ENCODE measurements around the gene C19orf85. TPM values are rescaled to one million over a fixed set of nuclear protein-coding genes. Genes with fewer than 3 reads are reported as not detected.

The C19orf85 gene
- total and polyA plus RNA-seq, 4 donors, result not detected

DNA sequence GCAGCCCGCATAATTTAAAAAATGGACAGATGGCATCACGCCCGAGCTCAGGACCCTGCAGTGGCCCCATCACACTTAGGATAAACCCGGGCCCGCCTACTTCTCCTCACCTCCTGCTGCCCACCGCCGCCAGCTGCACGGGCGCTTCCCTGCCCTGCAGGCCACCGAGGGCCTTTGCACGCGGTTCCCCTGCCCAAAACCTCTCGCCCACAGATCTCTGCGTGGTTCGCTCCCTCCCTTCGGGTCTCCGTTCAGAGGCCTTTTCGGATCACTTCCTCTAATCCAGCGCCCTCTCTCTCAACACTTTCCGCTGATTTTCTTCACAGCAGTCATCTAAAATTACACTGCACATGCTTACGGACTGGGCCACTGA, 23.2 kb downstream of the C19orf85 start:
- H3K36me3 ChIP-seq (ENCODE audit: control insufficient read depth in 4 of 4, insufficient read depth in 3 of 4, low read depth in 1 of 4, low read length in 3 of 4), result no peaks in the 10 kb centered on the region
- no peak overlapping the region for H3K4me3 ChIP-seq (ENCODE audit: low read depth in 1 of 3, low read length in 3 of 3)
- peaks cover 11 to 21% (median 14%) of the 10 kb centered on the region in 4 donors for H3K27me3 ChIP-seq (ENCODE audit: control insufficient read depth in 4 of 4, insufficient read depth in 4 of 4, low read length in 3 of 4)
- DNase-seq (ENCODE audit: low spot score), result no peak
- TF ChIP-seq JUND (IDR thresholded peaks at IDR 0.05) (no peak), RXRA (IDR thresholded peaks at IDR 0.05) (no peak), GABPA (IDR thresholded peaks at IDR 0.05 in 1 of 2, conservative IDR thresholded peaks at IDR 0.05 in 1 of 2) (no peak), RAD21 (IDR thresholded peaks at IDR 0.05) (no peak), FOXA2 (IDR thresholded peaks at IDR 0.05) (no peak), HNF4G (IDR thresholded peaks at IDR 0.05) (no peak), FOXA1 (IDR thresholded peaks at IDR 0.05) (no peak), YY1 (IDR thresholded peaks at IDR 0.05) (no peak), SP1 (IDR thresholded peaks at IDR 0.05) (no peak), TAF1 (conservative IDR thresholded peaks at IDR 0.05) (no peak), NR2F2 (IDR thresholded peaks at IDR 0.05) (no peak), EGR1 (IDR thresholded peaks at IDR 0.05; ENCODE audit: low read depth in 2 of 2) (no peak), HNF4A (conservative IDR thresholded peaks at IDR 0.05) (no peak)
- TF ChIP-seq, protein P1, sequence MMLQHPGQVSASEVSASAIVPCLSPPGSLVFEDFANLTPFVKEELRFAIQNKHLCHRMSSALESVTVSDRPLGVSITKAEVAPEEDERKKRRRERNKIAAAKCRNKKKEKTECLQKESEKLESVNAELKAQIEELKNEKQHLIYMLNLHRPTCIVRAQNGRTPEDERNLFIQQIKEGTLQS (IDR thresholded peaks at IDR 0.05), result no peak
- TF ChIP-seq, protein P2, sequence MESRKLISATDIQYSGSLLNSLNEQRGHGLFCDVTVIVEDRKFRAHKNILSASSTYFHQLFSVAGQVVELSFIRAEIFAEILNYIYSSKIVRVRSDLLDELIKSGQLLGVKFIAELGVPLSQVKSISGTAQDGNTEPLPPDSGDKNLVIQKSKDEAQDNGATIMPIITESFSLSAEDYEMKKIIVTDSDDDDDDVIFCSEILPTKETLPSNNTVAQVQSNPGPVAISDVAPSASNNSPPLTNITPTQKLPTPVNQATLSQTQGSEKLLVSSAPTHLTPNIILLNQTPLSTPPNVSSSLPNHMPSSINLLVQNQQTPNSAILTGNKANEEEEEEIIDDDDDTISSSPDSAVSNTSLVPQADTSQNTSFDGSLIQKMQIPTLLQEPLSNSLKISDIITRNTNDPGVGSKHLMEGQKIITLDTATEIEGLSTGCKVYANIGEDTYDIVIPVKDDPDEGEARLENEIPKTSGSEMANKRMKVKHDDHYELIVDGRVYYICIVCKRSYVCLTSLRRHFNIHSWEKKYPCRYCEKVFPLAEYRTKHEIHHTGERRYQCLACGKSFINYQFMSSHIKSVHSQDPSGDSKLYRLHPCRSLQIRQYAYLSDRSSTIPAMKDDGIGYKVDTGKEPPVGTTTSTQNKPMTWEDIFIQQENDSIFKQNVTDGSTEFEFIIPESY (IDR thresholded peaks at IDR 0.05), result no peak
- TF ChIP-seq, protein P3, sequence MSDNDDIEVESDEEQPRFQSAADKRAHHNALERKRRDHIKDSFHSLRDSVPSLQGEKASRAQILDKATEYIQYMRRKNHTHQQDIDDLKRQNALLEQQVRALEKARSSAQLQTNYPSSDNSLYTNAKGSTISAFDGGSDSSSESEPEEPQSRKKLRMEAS (IDR thresholded peaks at IDR 0.05), result no peak
- TF ChIP-seq, protein P4, sequence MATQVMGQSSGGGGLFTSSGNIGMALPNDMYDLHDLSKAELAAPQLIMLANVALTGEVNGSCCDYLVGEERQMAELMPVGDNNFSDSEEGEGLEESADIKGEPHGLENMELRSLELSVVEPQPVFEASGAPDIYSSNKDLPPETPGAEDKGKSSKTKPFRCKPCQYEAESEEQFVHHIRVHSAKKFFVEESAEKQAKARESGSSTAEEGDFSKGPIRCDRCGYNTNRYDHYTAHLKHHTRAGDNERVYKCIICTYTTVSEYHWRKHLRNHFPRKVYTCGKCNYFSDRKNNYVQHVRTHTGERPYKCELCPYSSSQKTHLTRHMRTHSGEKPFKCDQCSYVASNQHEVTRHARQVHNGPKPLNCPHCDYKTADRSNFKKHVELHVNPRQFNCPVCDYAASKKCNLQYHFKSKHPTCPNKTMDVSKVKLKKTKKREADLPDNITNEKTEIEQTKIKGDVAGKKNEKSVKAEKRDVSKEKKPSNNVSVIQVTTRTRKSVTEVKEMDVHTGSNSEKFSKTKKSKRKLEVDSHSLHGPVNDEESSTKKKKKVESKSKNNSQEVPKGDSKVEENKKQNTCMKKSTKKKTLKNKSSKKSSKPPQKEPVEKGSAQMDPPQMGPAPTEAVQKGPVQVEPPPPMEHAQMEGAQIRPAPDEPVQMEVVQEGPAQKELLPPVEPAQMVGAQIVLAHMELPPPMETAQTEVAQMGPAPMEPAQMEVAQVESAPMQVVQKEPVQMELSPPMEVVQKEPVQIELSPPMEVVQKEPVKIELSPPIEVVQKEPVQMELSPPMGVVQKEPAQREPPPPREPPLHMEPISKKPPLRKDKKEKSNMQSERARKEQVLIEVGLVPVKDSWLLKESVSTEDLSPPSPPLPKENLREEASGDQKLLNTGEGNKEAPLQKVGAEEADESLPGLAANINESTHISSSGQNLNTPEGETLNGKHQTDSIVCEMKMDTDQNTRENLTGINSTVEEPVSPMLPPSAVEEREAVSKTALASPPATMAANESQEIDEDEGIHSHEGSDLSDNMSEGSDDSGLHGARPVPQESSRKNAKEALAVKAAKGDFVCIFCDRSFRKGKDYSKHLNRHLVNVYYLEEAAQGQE (IDR thresholded peaks at IDR 0.05), result no peak
- TF ChIP-seq, protein P5, sequence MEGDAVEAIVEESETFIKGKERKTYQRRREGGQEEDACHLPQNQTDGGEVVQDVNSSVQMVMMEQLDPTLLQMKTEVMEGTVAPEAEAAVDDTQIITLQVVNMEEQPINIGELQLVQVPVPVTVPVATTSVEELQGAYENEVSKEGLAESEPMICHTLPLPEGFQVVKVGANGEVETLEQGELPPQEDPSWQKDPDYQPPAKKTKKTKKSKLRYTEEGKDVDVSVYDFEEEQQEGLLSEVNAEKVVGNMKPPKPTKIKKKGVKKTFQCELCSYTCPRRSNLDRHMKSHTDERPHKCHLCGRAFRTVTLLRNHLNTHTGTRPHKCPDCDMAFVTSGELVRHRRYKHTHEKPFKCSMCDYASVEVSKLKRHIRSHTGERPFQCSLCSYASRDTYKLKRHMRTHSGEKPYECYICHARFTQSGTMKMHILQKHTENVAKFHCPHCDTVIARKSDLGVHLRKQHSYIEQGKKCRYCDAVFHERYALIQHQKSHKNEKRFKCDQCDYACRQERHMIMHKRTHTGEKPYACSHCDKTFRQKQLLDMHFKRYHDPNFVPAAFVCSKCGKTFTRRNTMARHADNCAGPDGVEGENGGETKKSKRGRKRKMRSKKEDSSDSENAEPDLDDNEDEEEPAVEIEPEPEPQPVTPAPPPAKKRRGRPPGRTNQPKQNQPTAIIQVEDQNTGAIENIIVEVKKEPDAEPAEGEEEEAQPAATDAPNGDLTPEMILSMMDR (IDR thresholded peaks at IDR 0.05; ENCODE audit: low read depth, low read length, missing input control), result no peak
- no peak overlapping the region for H3K27ac ChIP-seq (ENCODE audit: low read depth in 1 of 2, low read length in 2 of 2)
- WGBS, result 10% methylated on average over 21 of the region's 21 CpGs
- H3K9me3 ChIP-seq (ENCODE audit: control insufficient read depth in 4 of 4, low read length in 3 of 4), result peaks cover 0 to 2% (median 1%) of the 10 kb centered on the region in 4 donors
- H3K4me1 ChIP-seq (ENCODE audit: control insufficient read depth in 4 of 4, insufficient read depth in 4 of 4, low read length in 3 of 4), result peaks cover 0 to 3% (median 1%) of the 10 kb centered on the region in 4 donors
- no peak overlapping the region for H3K9ac ChIP-seq (ENCODE audit: low read depth in 1 of 2, low read length in 2 of 2)

All from liver (tissue), 9 donors.